ENCODE measurements around the gene ZNF124. TPM values are rescaled to one million over a fixed set of nuclear protein-coding genes. Genes with fewer than 3 reads are reported as not detected.
A peak's percentile ranks its signal among the peaks of the same experiment; 100 is the strongest.

ZNF124 gene
- total and polyA plus RNA-seq, 3 donors from 2014 or later = 12.9 to 22.0 (median 17.3) TPM

DNA sequence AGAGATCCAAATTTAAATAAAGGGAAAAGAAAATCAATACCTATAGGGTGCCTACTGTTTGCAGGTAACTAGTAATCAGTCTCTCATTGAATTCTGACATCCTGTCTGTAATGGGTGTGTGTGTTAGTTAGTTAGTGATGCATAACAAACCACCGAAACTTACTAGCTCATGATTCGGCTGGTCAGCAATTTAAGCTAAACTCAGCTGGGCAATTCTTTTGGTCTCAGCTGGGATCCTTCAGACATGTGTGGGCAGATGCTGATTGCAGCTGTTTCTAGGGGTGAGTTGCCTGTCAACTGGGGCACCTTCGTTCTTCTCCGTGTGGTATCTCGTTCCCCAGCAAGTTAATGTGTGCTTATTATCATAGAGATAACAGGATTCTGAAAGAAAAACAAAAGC, 40.2 kb upstream of the ZNF124 start:
- 48 to 55% methylated on average over 5 of the region's 5 CpGs for WGBS, 2 donors

DNA sequence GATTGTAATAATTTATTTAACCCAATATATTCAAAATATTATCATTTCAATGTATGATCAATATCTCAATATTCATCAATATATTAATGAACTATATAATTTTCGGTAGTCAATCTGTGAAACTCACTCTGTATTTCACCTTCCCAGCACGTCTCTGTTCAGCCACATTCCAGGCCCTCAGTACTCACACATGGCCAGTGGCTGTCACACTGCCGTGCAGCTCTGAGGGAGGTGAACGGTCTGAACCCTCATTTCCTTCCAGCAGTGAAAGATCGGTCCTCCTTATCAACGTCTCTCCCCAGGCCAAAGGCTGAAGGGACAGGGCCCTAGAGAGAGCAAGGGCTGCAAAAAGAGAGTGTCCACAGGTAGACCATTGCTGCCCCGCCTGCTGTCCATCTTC, 39.5 kb upstream of the ZNF124 start:
- DNase-seq = no peak
- Histone ChIP-seq H3K27me3 (no peaks in the 10 kb centered on the region), H3K27ac (no peak overlapping the region), H3K36me3 (ENCODE audit: low read depth, missing control alignments) (no peaks in the 10 kb centered on the region), H3K4me1 (peaks cover 7% of the 10 kb centered on the region), H3K4me3 (peak overlapping the region in 1 of 2 donors; percentile 81), H3K9me3 (no peaks in the 10 kb centered on the region)
- WGBS, 2 donors = 33 to 49% methylated on average over 7 of the region's 7 CpGs
- TF ChIP-seq, protein P1, sequence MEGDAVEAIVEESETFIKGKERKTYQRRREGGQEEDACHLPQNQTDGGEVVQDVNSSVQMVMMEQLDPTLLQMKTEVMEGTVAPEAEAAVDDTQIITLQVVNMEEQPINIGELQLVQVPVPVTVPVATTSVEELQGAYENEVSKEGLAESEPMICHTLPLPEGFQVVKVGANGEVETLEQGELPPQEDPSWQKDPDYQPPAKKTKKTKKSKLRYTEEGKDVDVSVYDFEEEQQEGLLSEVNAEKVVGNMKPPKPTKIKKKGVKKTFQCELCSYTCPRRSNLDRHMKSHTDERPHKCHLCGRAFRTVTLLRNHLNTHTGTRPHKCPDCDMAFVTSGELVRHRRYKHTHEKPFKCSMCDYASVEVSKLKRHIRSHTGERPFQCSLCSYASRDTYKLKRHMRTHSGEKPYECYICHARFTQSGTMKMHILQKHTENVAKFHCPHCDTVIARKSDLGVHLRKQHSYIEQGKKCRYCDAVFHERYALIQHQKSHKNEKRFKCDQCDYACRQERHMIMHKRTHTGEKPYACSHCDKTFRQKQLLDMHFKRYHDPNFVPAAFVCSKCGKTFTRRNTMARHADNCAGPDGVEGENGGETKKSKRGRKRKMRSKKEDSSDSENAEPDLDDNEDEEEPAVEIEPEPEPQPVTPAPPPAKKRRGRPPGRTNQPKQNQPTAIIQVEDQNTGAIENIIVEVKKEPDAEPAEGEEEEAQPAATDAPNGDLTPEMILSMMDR (IDR thresholded peaks at IDR 0.05) = no peak
- TF ChIP-seq POLR2A (IDR thresholded peaks at IDR 0.05) = no peak
- intact Hi-C loops (cut with DNase I; ENCODE audit: low total_unique reads) = no loop called here

More for the DNA sequence above, 40.2 kb upstream of the ZNF124 start:
- H3K27me3 ChIP-seq = no peaks in the 10 kb centered on the region
- H3K9me3 ChIP-seq = no peaks in the 10 kb centered on the region
- no peaks in the 10 kb centered on the region for H3K36me3 ChIP-seq (ENCODE audit: low read depth, missing control alignments)
- TF ChIP-seq, protein P1 (IDR thresholded peaks at IDR 0.05) = no peak
- no peak for TF ChIP-seq POLR2A (IDR thresholded peaks at IDR 0.05)
- no peak for DNase-seq
- H3K27ac ChIP-seq = no peak overlapping the region
- intact Hi-C loops (cut with DNase I; ENCODE audit: low total_unique reads) = no loop called here
- peaks cover 7% of the 10 kb centered on the region for H3K4me1 ChIP-seq
- H3K4me3 ChIP-seq = no peak overlapping the region

DNA sequence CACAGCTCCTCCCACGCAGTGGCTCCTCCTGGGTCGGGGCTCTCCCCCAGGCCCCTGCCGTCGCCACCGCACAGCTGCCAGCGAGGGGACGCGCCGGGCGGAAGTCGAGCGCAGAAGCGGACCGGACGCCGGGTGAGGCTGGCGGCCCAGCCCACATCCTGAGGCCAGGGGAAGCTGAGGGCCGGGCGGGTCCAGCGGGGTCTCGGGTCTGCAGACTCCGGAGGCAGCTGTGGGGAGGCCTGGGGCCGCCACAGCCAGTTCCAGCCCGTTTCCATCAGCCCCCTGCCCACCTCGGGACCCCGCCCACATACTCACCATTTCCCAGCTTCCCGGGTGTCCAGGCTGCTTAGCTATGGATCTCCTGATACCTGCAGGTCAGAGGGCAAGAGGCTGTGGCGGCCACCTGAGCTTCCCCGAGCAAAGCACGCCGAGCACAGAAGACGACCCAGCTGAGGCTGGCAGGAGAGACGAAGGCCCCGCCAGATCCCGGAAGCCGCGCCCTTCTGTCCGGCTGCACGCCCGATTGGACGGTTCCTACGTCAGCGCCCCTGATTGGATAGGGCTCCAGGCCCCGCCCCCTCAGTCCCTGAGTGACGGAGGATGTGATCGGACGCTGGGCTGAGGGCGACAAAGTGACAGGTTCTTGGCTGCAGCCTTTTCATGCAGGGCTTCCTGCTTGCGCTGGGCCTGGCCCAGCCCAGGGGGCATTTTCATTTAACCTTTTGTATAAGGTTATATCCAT, 38.7 kb upstream of the ZNF124 start:
- H3K36me3 ChIP-seq (ENCODE audit: low read depth, missing control alignments) = no peaks in the 10 kb centered on the region
- H3K4me1 ChIP-seq = peaks cover 7% of the 10 kb centered on the region
- intact Hi-C loops (cut with DNase I; ENCODE audit: low total_unique reads) = no loop called here
- 0% methylated on average over 8 to 41 of the region's 49 CpGs for WGBS, 2 donors
- peak; percentile 99 for DNase-seq
- H3K9me3 ChIP-seq = no peaks in the 10 kb centered on the region
- peak overlapping the region; percentile 81 to 95 for H3K4me3 ChIP-seq
- no peaks in the 10 kb centered on the region for H3K27me3 ChIP-seq
- TF ChIP-seq, protein P1 (IDR thresholded peaks at IDR 0.05) = no peak
- no peak for TF ChIP-seq POLR2A (IDR thresholded peaks at IDR 0.05)
- peak overlapping the region; percentile 28 to 86 for H3K27ac ChIP-seq

DNA sequence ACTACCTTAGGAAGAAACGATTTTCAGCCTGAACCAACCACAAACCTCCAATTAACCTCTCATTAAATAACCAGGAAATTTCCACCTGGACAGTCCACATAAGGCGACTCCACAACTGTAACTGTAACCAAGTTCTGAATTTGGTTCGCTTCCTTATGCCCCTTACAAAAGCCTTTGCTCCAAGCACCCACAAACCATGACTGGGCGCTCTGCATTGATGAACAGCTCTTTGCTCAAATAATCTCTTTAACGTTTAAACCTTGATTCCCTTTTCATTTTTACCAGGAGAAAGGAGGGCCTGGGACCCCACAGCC, 38.2 kb upstream of the ZNF124 start:
- WGBS, 2 donors = 0 to 2% methylated on average over 5 of the region's 5 CpGs
- H3K27me3 ChIP-seq = no peaks in the 10 kb centered on the region
- intact Hi-C loops (cut with DNase I; ENCODE audit: low total_unique reads) = no loop called here

More for the DNA sequence above, 38.2 kb upstream of the ZNF124 start:
- peaks cover 7% of the 10 kb centered on the region for H3K4me1 ChIP-seq
- no peaks in the 10 kb centered on the region for H3K9me3 ChIP-seq
- no peak for DNase-seq
- TF ChIP-seq, protein P1 (IDR thresholded peaks at IDR 0.05) = no peak
- no peak for TF ChIP-seq POLR2A (IDR thresholded peaks at IDR 0.05)
- H3K4me3 ChIP-seq = peak overlapping the region; percentile 81 to 95
- peak overlapping the region; percentile 28 to 86 for H3K27ac ChIP-seq
- H3K36me3 ChIP-seq (ENCODE audit: low read depth, missing control alignments) = no peaks in the 10 kb centered on the region
